Measurements from ENCODE around the gene NOX4.
A peak's percentile ranks its signal among the peaks of the same experiment; 100 is the strongest.
"Not testable (repeated sequence)": the region's sequence is repeated elsewhere in the genome, so short reads cannot be mapped to it uniquely, and the experiment has no call there.

Gene NOX4

DNA sequence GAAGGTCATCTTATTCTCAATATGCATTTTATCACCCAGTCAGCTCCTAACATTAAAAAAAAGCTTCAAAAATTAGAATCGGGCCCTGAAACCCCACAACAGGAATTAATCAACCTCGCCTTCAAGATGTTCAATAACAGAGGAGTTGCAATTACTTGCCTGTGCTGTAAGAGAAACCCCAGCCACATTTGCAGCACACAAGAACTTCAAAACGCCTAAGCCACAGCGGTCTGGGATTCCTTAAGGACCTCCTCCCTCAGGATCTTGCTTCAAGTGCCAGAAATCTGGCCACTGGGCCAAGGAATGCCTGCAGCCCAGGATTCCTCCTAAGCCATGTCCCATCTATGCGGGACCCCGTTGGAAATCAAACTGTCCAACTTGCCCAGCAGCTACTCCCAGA lies 108.2 kb downstream of the NOX4 start:
- FAIRE-seq; DNase-seq (ENCODE audit: low spot score): not testable (repeated sequence)

- FAIRE-seq = no peak
- peak; percentile 24 for DNase-seq (ENCODE audit: low spot score)
Measured at GRCh38 chr11:89381094-89381493, 110.1 kb downstream of the NOX4 start.

DNA sequence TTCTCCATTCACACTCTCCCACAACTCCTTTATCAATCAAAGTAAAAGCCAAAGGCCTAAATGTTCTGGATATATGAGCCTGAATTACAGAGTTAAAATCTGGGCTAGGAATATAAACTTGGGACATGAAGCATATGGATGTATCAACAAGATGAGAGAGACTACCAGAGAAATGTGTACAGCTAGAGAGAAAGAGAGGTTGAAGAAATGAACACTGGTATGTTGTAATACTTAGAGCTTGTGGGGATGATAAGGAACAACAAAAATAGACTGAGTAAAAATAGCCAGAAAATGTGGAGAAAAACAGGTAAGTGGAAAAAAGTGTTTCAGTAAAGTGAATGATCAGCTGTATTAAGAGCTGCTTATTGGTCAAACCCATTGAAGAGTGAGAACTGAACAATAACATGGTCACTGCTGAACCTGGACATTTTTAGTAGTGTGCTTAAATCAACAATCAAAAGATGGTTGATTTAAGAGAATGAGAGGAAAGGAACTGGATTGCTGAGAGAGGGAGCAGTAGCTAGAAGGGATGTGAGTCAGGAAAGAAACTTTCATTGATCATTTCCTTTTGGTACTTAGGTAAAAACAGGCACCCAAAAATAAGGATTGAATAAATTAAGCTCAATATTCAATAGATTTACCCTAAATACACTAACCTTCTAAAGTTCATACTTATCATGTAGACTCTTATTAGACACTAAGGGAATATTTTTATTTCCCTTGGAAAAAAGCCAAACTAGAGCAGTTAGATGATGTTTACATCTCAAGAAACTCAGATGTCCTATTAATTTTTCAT lies 111.0 kb downstream of the NOX4 start:
- DNase-seq (ENCODE audit: low spot score); FAIRE-seq: not testable (repeated sequence)

- not testable (repeated sequence) for FAIRE-seq
Measured at GRCh38 chr11:89378986-89379385, 112.2 kb downstream of the NOX4 start.

GRCh38 chr11:89369356-89369755 lies 121.8 kb downstream of the NOX4 start:
- DNase-seq (ENCODE audit: low spot score); FAIRE-seq: not testable (repeated sequence)

More at GRCh38 chr11:89378986-89379385, 112.2 kb downstream of the NOX4 start:
- not testable (repeated sequence) for DNase-seq (ENCODE audit: low spot score)

DNA sequence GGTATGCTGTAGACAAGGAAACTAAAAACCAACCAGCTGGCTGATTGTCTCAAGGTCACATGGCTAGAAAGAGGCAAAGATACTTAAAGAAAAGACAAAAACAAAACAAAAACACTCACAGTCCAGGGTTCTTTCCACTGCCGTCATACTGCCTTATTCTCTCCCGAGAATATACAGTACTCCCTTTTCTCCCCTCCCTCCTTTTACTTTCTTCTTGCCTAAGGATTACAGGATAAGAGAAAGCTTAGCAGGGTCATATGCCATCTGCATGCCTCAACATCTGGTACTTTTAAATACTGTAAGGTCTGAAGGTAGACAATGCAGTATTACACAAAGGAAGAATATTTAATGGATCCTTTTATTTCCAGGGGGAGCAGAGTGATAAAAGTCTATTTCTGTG lies 126.3 kb downstream of the NOX4 start:
- FAIRE-seq = not testable (repeated sequence)

DNA sequence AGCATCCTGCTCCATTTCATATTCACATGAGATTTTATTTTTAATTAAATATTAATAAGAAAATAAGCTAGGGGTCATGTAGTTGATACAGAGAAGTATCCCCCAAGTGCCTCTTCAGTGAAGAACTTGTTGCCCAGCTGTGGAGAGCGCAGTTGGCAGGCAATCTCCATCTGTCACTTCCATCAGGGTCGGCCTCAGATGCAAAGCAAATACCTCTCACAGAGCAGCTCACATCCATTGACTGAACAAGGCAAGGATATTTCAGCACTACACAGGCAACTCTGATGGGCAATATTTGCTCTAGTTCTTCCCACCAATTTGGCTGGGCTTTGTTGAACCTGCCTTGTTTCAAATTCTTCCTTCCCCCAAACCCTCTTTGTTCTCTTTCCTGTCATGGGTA lies 129.4 kb downstream of the NOX4 start:
- DNase-seq (ENCODE audit: low spot score) (no peak), FAIRE-seq (no peak)

More for the DNA sequence above, 126.3 kb downstream of the NOX4 start:
- DNase-seq (ENCODE audit: low spot score) = not testable (repeated sequence)

DNA sequence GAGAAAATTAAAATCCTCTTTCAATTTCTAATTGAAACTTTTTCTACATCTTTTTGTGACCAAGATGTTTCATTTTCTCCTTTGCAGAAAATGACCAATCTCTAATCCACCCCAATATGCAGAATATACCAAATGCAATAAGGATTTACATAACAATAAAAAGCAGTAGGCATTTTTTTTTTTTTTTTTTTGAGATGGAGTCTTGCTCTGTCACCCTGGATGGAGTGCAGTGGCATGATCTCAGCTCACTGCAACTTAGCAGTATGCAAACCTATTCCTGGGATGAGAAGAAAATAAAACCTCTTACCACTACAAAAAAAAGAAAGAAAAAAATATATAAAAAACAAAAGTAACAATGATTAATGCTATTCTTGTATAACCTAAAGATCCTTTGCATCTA lies 132.0 kb downstream of the NOX4 start:
- not testable (repeated sequence) for FAIRE-seq; DNase-seq (ENCODE audit: low spot score)

DNA sequence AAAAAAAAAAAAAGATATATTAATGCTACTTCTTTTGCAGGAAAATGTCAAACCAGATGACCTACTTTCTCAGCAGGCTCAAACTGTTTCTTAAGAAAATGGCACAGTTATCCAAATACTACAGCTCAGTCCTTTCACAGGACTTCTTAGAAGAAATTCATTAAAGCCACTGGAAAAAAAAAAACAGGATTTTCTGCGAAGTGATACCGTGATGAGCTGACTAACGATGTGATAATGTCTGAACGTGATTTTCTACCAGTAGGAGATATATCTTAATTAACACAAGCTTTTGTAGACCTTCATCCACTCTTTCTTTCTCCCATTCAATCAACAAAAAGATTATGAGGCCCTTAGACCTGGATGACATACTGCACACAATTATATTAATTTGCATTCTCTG lies 132.4 kb downstream of the NOX4 start:
- DNase-seq (ENCODE audit: low spot score) (no peak), FAIRE-seq (no peak)

- DNase-seq (ENCODE audit: low spot score) (no peak), FAIRE-seq (no peak)
Measured at GRCh38 chr11:89355646-89356045, 135.5 kb downstream of the NOX4 start.

DNA sequence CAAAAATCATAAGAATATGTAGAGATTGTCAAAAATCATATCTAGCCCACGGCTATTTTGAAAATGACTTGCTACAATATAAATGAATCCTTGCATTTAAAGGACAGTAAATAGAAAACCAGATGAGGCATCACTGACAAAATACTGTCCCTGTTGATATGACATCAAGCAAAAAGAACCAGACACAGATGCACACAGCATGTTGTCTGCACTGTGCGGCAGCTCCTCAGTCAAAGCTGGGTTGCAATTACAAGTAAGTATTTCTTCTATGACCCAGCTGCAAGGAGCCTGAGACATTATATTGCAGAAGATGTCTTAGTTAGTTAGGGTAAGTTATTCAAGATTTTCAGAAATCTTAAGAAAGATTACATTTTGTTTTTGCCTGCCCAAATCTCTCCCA lies 136.7 kb downstream of the NOX4 start:
- not testable (repeated sequence) for DNase-seq (ENCODE audit: low spot score); FAIRE-seq

DNA sequence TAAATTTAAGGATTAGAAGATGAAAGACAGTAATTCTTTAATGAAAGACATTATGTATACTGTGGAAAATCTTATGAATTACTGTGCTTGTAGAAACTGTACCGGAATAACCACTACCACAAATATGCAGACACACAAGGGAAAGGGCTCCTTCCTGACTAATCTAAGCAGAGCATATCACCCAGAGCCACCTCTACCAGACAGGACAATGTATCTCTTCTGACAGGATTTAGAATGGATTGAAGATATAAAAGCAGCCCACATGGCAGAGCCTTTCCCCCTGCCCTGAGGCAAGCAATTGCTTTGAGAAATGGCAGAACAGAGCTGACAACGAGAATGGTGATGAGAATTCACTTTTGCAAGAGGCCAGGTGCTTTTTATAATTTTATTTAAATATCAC lies 144.1 kb downstream of the NOX4 start:
- DNase-seq (ENCODE audit: low spot score) = no peak
- FAIRE-seq = no peak

- FAIRE-seq (no peak), DNase-seq (ENCODE audit: low spot score) (no peak)
Measured at GRCh38 chr11:89346601-89347000, 144.6 kb downstream of the NOX4 start.

GRCh38 chr11:89342880-89343572 lies 148.1 kb downstream of the NOX4 start:
- FAIRE-seq; DNase-seq (ENCODE audit: low spot score): not testable (repeated sequence)

GRCh38 chr11:89340450-89340849 lies 150.7 kb downstream of the NOX4 start:
- not testable (repeated sequence) for DNase-seq (ENCODE audit: low spot score); FAIRE-seq

- FAIRE-seq; DNase-seq (ENCODE audit: low spot score): not testable (repeated sequence)
Measured at GRCh38 chr11:89338073-89338472, 153.1 kb downstream of the NOX4 start.

GRCh38 chr11:89337100-89337650 lies 154.0 kb downstream of the NOX4 start:
- not testable (repeated sequence) for DNase-seq (ENCODE audit: low spot score); FAIRE-seq

GRCh38 chr11:89333704-89334103 lies 157.5 kb downstream of the NOX4 start:
- not testable (repeated sequence) for DNase-seq (ENCODE audit: low spot score); FAIRE-seq

DNA sequence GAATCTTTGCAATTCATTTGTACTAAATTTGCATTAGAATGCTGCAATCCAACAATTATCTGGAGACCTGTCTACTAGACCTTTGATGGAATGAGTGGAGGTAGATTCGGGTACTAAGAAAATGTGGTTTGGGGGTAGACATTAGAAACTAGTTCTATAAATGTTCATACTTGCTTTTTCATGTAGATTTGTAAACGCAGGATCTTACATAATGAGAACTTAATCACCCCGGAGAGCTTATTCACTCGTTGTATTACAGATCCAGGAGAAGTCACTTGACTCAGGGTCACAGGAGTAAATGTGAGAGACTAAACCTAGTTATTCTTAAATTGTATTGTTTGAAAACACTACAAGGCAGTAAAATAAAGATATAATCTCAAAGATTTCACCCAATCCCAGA lies 159.2 kb downstream of the NOX4 start:
- not testable (repeated sequence) for FAIRE-seq; DNase-seq (ENCODE audit: low spot score)

DNA sequence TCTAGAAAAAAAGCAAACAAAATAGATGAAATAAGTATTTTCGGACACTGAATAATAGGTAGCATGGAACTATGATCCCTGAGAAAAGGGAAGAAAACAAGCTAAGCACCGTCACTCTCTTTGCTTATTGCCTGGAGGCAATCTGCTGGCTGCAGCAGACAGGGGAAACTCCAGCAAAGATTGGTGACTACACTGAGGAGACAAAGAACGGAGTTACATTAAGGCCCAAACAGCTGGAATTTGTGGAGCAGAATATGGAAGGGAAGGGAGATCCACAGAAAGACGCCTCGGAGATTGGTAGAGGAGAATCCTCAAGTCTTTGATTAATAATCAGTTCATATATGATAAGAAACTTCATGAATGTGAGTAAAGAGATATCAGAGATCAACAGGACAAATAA lies 163.3 kb downstream of the NOX4 start:
- FAIRE-seq = no peak
- DNase-seq (ENCODE audit: low spot score) = no peak

DNA sequence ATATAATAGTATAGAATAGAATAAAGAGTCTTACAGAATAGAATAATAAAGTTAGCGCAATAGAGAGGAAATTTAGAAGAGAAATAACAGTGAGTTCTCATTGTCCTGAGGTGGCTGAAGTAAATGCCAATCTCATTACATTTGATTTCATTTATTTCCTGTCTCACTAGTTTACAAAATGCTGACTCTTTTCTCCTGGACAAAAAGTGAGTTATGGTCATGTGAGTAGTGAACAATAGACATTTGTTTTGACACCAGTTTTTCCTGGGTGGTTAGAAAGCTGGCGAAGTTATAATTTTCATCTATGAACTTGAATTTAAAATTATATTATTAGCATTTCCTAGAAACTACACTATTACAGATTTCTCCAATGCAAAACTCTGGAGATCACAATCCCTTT lies 169.8 kb downstream of the NOX4 start:
- no peak for DNase-seq (ENCODE audit: low spot score)
- FAIRE-seq = no peak

DNA sequence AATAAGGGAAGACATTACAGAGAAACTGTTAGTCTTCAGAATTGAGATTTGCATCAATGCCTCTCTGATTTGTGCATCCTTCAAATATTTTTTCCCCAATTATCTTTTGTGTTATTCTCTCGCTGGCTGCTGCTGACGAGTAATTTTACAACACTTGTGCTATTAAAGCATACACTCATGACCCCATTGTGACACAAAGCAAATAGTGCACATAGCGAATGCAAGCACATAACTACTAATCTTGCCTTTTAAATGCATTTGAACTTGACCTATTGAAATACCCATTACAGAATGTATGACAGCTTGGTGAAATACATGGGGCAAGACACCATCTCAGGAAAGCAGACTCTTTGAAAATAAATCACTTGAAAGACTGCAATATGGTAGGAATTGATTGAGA lies 180.6 kb downstream of the NOX4 start:
- not testable (repeated sequence) for DNase-seq (ENCODE audit: low spot score); FAIRE-seq

Measured in RCC 7860 (cell line).